ENCODE data around the gene ASXL2.

Gene ASXL2

DNA sequence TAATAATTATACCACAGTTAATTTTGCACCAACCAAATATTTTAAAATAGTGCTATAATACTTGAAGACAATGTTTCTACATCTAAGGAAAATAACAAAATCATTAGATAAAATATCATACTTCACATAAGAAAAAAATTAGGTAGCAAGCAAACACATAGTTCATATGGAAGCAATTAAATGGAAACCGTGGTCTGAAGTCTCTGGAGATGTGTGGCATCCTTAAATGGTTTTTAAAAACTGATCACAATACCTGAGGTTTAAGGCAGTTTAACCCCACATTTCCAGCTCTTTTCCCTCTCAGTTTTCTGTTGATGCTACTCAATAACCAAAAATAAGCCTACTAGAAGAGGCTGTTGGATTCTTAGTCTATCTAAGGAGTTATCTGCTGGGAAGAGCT lies 71.3 kb downstream of the ASXL2 start:
- no peak overlapping the region for H3K4me3 ChIP-seq (ENCODE audit: low read depth, low read length)
- TF ChIP-seq, protein P1, sequence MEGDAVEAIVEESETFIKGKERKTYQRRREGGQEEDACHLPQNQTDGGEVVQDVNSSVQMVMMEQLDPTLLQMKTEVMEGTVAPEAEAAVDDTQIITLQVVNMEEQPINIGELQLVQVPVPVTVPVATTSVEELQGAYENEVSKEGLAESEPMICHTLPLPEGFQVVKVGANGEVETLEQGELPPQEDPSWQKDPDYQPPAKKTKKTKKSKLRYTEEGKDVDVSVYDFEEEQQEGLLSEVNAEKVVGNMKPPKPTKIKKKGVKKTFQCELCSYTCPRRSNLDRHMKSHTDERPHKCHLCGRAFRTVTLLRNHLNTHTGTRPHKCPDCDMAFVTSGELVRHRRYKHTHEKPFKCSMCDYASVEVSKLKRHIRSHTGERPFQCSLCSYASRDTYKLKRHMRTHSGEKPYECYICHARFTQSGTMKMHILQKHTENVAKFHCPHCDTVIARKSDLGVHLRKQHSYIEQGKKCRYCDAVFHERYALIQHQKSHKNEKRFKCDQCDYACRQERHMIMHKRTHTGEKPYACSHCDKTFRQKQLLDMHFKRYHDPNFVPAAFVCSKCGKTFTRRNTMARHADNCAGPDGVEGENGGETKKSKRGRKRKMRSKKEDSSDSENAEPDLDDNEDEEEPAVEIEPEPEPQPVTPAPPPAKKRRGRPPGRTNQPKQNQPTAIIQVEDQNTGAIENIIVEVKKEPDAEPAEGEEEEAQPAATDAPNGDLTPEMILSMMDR (IDR thresholded peaks at IDR 0.05; ENCODE audit: borderline replicate concordance, insufficient read depth, low read depth, low read length) = no peak

DNA sequence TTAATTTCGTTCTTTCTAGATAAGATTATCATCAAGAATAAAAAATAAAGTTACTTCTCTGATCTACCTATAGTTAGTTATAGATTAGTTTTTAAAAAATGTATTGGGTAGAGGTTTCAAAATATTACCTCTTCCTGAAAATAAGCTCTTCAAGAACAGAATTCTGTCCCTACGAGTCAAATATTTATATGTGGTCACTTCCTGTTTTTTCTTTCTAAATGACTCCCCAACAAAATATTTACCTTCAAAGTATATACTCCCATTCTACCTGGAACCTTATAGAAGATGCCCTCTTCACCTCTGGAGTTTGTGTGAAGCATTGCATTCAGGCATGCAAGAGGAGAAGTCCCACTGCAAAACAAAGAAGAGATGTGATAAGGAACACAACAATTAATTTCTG lies 72.3 kb downstream of the ASXL2 start:
- TF ChIP-seq, protein P1 (IDR thresholded peaks at IDR 0.05; ENCODE audit: borderline replicate concordance, insufficient read depth, low read depth, low read length) = no peak
- H3K4me3 ChIP-seq (ENCODE audit: low read depth, low read length) = no peak overlapping the region

DNA sequence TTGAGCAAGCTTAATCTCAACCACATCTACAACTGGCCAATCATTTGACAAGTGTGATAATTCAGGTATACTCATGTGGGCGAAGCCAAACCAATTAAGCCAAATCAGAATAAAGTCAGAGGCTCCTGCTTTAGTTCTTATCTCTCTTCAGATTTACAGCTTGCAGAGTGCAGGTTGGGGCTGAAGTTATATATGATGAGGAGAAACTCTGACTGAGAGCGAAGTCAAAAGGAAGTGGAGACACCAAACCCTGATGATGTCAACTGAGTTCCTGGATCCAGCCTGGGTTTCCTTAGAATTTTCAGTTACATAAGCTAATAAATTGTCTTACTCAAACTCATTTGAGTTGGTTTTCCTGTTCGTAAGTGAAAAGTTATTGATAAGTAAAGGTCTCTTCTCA lies 73.9 kb downstream of the ASXL2 start:
- H3K4me3 ChIP-seq (ENCODE audit: low read depth, low read length) = no peak overlapping the region
- TF ChIP-seq, protein P1 (IDR thresholded peaks at IDR 0.05; ENCODE audit: borderline replicate concordance, insufficient read depth, low read depth, low read length) = no peak

DNA sequence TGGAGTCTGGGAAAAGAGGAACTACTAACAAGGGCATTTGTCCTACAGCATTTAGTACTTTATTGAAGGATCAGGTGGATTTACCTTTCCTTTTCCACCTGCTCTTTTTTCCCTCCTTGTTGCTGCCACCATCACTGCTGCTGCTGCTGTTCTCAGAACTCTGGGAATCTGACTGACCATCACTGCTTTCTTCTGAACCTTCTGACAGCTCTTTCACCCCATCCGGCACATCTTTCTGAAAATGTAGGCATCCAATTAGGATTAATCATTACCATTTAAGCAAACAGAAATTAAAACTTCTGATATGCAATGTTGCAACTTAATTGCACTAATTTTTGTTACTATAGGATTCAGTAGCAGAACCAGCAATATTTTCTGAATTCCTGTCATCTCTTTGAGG lies 79.0 kb downstream of the ASXL2 start:
- no peak overlapping the region for H3K4me3 ChIP-seq (ENCODE audit: low read depth, low read length)
- TF ChIP-seq, protein P1 (IDR thresholded peaks at IDR 0.05; ENCODE audit: borderline replicate concordance, insufficient read depth, low read depth, low read length) = no peak

DNA sequence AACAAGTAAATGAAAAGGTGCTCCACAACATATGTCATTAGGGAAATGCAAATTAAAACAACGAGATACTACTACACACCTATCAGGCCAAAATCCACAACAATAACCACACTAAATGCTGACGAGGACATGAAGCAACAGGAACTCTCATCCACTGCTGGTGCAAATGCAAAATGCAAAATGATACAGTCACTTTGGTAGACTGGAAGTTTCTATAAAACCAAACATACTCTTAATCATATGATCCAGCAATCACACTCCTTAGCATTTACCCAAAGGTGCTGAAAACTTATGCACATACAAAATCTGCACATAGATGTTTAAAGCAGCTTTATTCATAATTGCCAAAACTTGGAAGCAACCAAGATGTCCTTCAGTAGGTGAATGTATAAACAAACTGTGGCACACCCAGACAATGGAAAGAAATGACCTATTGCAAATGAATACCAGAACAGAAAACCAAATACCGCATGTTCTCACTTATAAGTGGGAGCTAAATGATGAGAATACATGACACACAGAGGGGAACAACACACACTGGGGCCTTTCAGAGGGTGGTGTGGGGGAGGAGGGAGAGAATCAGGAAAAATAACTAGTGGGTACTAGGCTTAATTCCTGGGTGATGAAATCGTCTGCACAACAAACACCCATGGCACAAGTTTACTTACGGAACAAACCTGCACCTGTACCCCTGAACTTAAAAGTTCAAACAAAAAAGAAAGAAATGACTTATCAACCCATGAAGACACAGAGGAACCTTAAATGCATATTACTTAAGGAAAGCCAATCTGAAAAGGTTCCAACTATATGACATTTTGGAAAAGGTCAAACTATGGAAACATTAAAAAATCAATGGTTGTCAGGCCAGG lies 80.4 kb downstream of the ASXL2 start:
- H3K4me3 ChIP-seq (ENCODE audit: low read depth, low read length) = no peak overlapping the region
- TF ChIP-seq, protein P1 (IDR thresholded peaks at IDR 0.05; ENCODE audit: borderline replicate concordance, insufficient read depth, low read depth, low read length) = no peak

DNA sequence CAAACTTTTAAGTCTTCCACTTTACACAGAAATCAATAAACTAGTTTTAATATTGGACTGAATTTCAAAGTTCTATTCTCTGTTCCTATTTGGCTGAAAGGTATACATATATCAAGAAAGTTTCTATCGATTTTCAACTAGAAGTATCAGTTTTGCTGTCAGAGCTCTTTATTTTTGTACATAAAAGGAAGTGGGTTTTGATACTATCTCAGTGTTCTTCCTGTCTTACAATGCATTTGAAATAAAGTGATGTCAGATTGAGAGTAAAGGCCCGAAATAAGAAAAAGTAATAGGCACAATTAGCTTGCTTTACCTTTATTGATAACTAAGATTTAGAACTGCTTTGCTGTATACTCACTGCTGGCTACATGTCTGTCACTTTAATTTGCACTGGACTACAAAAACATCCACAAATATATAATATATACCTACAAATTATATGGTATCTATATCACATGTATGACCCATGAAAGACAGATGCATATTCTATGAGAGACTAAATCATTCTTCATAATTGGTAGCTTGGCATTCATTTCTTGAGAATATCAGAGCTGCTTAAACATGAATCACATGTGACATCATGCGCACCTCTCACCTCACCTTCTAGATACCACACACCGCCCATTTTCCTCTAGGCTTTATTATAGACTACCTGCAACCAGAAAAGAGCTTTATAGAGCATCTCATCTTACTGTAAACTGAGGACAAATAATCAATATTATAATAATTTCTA lies 83.6 kb downstream of the ASXL2 start:
- H3K4me3 ChIP-seq (ENCODE audit: low read depth, low read length) = no peak overlapping the region
- TF ChIP-seq, protein P1 (IDR thresholded peaks at IDR 0.05; ENCODE audit: borderline replicate concordance, insufficient read depth, low read depth, low read length) = no peak
